Measurements from ENCODE around the gene RPL27.
A peak's percentile ranks its signal among the peaks of the same experiment; 100 is the strongest.
"Not testable (repeated sequence)": the region's sequence is repeated elsewhere in the genome, so short reads cannot be mapped to it uniquely, and the experiment has no call there.

The RPL27 gene

GRCh38 chr17:42997984-42998938 lies at the start of gene RPL27:
Gene RPL27, plus strand, starts transcription at chr17:42998419. Its CDS starts 332 bp downstream, at chr17:42998751.
- peak; percentile 100 for DNase-seq

DNA sequence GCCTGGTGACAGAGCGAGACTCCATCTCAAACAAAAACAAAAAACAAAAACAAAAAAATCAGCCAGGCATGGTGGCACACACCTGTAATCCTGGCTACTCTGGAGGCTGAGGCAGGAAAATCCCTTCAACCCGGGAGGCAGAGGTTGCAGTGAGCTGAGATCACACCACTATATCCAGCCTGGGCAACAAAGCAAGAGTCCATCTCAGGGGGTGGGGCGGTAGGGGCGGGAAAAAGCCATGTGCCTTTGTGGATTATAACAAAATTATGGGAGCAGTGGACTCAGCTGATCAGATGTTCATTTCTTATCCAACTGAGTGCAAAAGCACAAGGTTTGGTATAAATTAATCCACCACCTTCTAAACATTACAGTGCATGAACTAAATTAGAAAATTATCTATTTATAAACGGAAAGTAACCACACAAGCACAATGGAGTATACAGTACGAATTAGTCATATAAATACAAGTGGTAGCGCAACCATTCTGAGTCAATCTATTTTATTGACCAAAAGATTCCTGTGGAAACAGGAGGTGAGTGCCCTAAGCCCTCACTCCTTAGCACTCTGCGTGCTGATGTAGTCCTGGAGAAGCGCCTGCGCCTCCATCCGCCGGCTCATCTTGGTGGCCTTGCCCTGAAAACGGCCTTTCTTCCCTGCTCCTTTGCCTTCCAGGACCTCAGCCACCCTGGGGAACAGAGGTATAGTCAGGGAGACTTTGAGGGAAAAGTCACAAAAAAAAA lies 48.0 kb upstream of the RPL27 start:
- no peak for DNase-seq

DNA sequence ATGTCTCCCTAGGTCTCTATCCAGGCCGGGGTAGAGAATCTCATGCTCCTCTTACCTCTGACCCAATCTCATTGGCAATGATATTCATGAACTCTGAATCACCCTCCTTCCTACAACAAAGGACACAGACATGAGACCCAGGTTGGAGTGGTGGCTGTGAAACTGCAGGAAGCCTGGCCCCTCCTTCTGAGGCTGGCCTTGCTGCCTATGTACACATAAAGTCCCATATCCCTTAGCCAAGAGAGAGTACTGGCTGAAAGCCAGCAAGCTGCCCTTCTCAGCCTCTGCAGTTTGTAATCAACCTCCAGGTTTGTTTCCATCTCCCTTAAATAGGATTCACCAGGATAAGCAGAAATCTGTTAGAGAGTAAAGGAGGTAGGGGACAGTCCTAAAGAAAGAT lies 44.5 kb upstream of the RPL27 start:
- DNase-seq, result no peak

DNA sequence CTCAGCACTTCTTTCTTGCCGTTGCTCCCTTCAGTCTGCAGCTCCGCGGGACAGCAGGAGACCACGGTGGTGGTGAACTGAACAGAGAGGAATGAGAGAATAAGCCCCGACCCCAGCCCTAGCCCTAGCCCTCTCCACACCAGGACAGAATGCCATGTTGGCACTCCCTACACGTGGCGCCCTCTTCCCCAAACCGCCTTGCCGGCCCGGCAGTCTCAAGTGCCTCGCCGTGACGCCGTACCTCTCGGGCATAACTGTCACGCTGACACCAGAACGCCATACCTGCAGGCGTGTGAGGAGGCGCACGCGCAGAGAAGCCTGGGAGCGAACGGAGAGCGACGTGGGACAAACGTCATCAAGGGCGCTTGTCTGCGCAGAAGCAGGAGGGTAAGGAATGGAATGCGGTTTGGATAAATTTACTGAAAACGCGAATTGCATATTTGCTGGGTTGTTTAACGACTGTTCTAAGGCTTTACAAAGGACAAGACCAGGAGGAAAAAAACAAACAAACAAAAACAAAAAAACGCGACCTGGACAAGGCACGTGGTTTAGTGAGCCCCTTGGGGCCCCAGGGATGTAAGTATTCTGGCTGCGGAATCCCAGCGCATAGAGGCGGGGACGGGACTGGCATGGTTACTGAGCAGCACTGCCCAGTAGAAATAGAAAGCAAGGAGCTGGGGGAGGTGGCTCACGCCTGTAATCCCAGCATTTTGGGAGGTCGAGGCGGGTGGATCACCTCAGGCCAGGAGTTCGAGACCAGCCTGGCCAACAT lies 33.9 kb upstream of the RPL27 start, which contains the start of gene AARSD1:
AARSD1 (minus strand) TSS at position 294 of the 772 bp plus-strand sequence; CDS start at position 280, 14 bp downstream.
- DNase-seq, result peak; percentile 94

DNA sequence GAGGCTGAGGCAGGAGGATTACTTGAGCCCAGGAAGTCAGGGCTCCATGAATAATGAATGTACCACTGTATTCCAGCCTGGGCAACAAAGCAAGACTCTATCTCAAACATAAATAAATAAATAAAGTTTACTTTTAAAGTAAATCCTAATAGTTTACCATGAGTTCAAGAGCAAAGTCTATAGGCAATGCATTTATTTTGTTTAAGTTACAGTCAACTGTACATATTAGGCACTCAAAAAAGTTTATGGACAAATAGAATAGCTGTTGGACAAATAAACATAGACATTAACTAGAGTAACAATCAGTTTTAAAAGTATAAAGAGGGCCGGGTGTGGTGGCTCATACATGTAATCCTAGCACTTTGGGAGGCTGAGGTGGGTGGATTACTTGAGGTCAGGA lies 30.3 kb upstream of the RPL27 start:
- no peak for DNase-seq

DNA sequence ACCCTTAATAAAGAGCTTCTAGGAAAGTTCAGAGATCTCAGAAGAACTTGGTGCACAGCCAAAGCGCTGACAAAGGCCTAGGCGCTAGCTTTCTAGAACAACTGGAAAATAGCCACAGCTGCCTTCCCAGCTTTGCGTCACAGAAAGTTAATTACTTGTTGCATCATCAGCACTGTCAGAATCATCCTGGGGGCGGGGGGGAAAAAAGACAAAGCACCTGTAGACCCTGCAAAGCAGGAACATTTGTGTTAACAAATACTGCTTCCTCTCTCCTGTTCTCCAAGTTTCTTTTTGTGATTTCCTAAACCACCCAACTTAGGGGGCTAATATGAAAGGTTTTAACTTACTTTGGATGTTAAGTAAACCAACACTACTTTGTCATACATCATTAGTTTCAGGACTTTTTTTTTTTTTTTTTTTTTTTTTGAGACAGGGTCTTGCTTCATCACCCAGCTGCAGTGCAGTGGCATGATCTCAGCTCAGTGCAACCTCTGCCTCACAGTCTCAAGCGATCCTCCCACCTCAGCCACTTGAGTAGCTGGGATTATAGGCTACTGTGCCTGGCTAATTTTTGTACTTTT lies 29.1 kb upstream of the RPL27 start:
- DNase-seq, result no peak

- no peak for DNase-seq
Measured at GRCh38 chr17:42971589-42971988, 26.6 kb upstream of the RPL27 start.

GRCh38 chr17:42973323-42973722 lies 24.9 kb upstream of the RPL27 start:
- not testable (repeated sequence) for DNase-seq

GRCh38 chr17:42975265-42975664 lies 23.0 kb upstream of the RPL27 start:
- no peak for DNase-seq

DNA sequence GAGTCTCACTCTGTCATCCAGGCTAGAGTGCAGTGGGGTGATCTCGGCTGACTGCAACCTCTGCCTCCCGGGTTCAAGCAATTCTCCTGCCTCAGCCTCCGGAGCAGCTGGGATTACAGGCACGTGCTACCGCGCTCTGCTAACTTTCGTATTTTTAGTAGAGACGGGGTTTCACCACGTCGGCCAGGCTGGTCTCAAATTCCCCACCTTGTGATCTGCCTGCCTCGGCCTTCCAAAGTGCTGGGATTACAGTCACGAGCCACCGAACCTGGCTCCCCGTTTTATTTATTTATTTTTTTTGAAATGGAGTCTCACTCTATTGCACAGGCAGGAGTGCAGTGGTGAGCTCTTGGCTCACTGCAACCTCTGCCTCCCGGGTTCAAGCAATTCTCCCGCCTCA lies 22.5 kb upstream of the RPL27 start:
- DNase-seq, result not testable (repeated sequence)

GRCh38 chr17:42979511-42980273 lies 18.5 kb upstream of the RPL27 start, which contains the start of gene PTGES3L:
Gene PTGES3L, minus strand, starts transcription at chr17:42980080. Its CDS starts 27 bp downstream, at chr17:42980053.
- no peak for DNase-seq

DNA sequence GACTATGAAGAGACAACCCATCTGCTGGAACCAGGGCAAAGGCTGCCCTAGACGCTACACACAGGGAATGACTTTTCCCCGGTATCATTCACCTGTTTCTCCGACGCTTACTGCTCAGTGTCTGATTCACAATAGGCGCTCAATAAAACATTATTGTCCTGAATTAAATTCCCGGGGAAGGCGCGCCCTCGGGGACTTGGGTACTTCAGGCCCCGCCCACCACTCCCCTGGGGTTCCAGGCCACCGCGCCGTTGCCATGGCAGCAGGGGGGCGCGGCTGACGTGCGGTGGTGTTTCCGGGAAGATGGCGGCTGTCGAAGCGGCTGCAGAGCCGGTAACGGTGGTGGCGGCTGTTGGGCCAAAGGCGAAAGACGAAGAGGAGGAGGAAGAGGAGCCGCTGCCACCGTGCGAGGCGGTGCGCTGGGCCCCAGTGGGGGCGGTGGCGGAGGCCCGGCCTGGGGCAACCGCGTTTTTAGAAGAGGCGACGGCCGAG lies 17.9 kb upstream of the RPL27 start, which contains the start of gene RUNDC1:
RUNDC1 (plus strand) TSS at position 292 of the 492 bp plus-strand sequence; CDS start at position 304, 12 bp downstream.
- peak; percentile 97 for DNase-seq

GRCh38 chr17:42980766-42981397 lies 17.3 kb upstream of the RPL27 start:
- DNase-seq, result peak; percentile 56

DNA sequence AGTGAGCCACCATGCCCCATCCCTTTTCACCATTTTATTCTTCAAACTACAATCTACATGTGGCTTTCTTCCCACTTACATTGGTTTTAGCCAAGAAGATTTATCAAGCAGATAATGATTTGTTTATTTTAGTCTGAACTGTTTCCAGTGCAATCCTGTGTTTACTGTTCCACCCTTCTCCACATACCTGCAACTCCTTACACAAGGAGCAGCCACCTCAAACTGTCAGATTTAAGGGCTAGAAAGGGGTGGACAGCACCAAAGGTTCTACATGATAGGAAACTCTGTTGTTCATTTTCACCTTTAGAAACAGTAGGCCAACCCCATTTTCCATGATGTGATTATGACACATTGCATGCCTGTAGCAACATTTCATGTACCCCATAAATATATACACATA lies 16.0 kb upstream of the RPL27 start:
- DNase-seq, result no peak

DNA sequence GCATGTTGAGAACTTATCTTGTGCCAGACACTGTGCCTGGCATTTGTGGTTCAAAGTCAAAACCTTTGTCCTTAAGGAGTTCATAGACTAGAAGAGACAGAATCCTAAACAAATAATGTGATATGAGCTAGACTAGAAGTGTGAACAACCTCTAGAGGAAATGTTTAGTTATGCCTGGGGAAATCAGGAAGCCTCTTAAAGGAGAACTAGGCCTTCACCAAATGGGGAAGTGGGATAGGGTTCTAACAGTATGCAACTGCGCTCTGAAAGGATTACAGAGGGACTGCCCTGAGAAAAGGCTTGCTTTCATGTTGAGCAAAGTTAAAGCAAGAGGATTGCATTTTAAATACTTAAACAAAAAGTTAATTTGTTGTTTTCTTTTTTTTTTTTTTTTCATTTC lies 13.0 kb upstream of the RPL27 start:
- DNase-seq, result no peak

DNA sequence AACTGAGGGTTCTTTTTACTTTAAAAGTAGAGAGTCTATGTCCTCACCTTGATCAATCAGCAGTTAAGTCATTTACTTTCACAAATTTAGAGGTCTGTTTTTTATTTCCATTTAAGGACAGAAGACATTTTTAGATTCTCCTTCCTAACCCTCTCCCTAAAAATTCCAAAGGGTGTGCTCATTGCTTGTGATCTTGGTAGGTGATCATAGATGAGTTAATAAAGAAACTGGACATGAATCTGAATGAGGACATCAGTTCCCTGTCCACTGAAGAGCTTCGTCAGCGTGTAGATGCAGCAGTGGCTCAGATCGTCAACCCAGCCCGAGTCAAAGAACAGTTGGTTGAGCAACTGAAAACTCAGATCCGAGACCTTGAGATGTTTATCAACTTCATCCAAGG lies 9.1 kb upstream of the RPL27 start:
- no peak for DNase-seq

DNA sequence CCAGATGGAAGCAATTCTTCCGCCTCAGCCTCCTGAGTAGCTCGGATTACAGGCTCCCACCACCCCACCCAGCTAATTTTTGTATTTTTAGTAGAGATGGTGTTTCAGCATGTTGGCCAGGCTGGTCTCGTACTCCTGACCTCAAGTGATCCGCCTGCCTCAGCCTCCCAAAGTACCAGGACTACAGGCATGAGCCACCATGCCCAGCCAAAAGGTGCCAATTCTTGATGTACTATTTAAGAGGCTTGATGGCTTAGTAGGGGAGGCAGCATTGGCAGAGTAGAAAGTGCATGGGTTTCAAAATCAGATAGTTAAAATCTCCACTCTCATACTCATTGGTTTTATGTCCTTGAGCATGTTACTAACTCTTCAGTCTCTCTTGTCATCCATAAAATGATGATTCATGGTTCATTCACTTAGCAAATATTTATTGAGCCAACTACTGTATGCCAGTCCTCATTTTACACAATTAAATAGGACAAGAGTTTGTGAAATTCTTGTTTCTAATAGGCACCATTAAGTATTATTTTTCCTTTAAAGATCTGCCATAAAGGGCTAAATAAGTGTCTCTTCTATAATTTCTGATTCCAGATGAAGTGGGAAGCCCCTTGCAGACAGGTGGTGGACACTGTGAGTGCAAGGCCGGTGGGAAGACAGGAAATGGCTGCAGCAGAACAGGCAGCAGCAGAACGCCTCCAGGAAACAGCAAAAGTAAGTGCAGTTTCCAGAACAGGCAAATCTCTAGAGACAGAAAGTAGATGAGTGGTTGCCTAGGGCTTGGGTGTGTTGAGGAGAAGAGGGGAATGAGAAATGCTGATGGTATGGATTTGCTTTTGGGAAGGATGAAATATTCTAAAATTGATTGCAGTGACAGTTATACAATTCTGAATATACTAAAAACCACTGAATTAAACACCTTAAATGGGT lies 8.2 kb upstream of the RPL27 start:
- no peak for DNase-seq

DNA sequence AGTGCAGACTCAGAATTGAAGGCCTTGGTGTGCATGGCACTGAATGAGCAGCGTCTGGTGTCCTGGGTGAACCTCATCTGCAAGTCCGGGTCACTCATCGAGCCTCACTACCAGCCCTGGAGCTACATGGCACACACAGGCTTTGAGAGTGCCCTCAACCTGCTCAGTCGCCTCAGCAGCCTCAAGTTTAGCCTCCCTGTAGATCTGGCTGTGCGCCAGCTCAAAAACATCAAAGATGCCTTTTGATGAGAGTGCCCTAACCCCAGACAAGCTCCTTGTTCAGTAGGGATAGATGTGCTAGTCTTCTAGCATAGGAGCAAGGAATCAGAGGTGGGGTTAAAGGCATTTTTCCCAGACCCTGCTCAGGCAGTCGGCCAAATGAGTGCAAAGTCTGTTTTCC lies 6.7 kb upstream of the RPL27 start:
- DNase-seq, result no peak

DNA sequence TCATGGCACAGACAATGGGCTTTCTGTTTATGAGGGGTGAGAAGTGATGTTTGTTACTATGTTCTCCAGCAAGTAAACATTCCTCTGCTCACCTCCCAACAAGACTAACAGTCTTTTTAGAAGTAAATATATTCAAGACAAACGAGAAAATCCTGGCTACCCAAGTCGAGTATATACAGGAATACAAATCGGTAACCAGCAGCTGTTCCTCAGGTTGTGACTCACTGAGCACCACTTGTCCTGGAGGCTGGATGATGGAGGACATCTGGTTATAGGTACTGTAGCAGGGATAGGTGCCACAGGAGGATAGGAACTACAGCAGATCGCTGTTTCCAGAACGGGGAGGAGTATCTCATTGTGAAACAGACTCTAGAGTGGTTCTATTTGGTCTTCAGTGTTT lies 5.3 kb upstream of the RPL27 start:
- DNase-seq, result no peak

DNA sequence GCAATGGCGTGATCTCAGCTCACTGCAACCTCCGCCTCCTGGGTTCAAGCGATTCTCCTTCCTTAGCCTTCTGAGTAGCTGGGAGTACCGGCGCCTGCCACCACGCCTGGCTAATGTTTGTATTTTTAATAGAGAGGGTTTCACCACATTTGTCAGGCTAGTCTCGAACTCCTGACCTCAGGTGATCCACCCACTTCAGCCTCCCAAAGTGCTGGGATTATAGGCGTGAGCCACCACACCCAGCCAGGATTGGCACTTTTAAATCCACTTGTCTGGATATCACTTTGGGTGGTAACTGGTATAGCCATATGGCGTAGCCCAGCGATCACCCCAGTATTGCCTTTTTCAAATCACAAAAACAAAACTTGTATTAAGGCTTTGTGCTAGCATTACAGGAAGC lies 4.3 kb upstream of the RPL27 start:
- not testable (repeated sequence) for DNase-seq
